ENCODE data around the gene PSMB9.

GRCh38 chr6:32843979-32844838 lies 9.8 kb upstream of the PSMB9 start, which contains the start of gene PSMB8:
- TF ChIP-seq CTCF (IDR thresholded peaks at IDR 0.05) (peak; percentile 24), ZFX (IDR thresholded peaks at IDR 0.05; ENCODE audit: borderline replicate concordance) (no peak)
